SK-N-SH (cell line): Measurements from ENCODE around the gene RAB38.

Experiments used
- CTCF ChIP-seq: fragments of 200-600 bp; sonication (generic); IDR thresholded peaks from 2 replicates; pipeline ENCODE4 v1.6.1; 2017; ENCODE audit warnings: antibody characterized with exemption, mild to moderate bottlenecking, moderate library complexity
- EP300 ChIP-seq, 2 experiments: IDR thresholded peaks; 2 replicates each; pipeline versions ENCODE4 v1.4.0 to v1.6.1; 2012; ENCODE audit warnings: borderline replicate concordance in 1 of 2, low read depth in 1 of 2, low read length in 1 of 2
- EZH2phosphoT487 ChIP-seq: fragments of 200-600 bp; sonication (generic); IDR thresholded peaks from 2 replicates; pipeline ENCODE4 v1.6.1; 2017; ENCODE audit warnings: low read depth, mixed run types, mild to moderate bottlenecking, antibody characterized with exemption, moderate library complexity, borderline replicate concordance
- GABPA ChIP-seq: IDR thresholded peaks from 2 replicates; pipeline ENCODE4 v1.4.0; 2012; ENCODE audit warnings: low read depth, mild to moderate bottlenecking
- MAX ChIP-seq: IDR thresholded peaks from 2 replicates; pipeline ENCODE4 v1.4.0; 2012; ENCODE audit warnings: low read depth
- NRF1 ChIP-seq: IDR thresholded peaks from 2 replicates; pipeline ENCODE4 v1.6.1; 2012; ENCODE audit warnings: low read depth, mild to moderate bottlenecking, low read length
- POLR2AphosphoS5 ChIP-seq: IDR thresholded peaks from 2 replicates; pipeline ENCODE4 v1.6.1; 2012; ENCODE audit warnings: low read depth, low read length
- RCOR1 ChIP-seq: fragments of 150-350 bp; IDR thresholded peaks from 2 replicates; pipeline ENCODE4 v1.6.1; 2017; ENCODE audit warnings: antibody characterized with exemption, low read length
- RXRA ChIP-seq: IDR thresholded peaks from 2 replicates; pipeline ENCODE4 v1.4.0; 2012; ENCODE audit warnings: low read depth, mild to moderate bottlenecking, borderline replicate concordance
- SMC3 ChIP-seq: IDR thresholded peaks from 2 replicates; pipeline ENCODE4 v1.6.1; 2012; ENCODE audit warnings: low read depth, low read length, improper control_type of control experiment
- USF1 ChIP-seq: IDR thresholded peaks from 2 replicates; pipeline ENCODE4 v1.4.0; 2012; ENCODE audit warnings: low read depth, borderline replicate concordance
- TF ChIP-seq, protein P1 (sequence below): IDR thresholded peaks from 2 replicates; pipeline ENCODE4 v1.6.1; 2012; ENCODE audit warnings: mild to moderate bottlenecking, low read depth, low read length, moderate library complexity
- TF ChIP-seq, protein P2 (sequence below): fragments of 150-350 bp; IDR thresholded peaks from 2 replicates; pipeline ENCODE4 v1.6.1; 2017; ENCODE audit warnings: antibody characterized with exemption, low read length, low read depth, borderline replicate concordance

- TF ChIP-seq, protein P1, sequence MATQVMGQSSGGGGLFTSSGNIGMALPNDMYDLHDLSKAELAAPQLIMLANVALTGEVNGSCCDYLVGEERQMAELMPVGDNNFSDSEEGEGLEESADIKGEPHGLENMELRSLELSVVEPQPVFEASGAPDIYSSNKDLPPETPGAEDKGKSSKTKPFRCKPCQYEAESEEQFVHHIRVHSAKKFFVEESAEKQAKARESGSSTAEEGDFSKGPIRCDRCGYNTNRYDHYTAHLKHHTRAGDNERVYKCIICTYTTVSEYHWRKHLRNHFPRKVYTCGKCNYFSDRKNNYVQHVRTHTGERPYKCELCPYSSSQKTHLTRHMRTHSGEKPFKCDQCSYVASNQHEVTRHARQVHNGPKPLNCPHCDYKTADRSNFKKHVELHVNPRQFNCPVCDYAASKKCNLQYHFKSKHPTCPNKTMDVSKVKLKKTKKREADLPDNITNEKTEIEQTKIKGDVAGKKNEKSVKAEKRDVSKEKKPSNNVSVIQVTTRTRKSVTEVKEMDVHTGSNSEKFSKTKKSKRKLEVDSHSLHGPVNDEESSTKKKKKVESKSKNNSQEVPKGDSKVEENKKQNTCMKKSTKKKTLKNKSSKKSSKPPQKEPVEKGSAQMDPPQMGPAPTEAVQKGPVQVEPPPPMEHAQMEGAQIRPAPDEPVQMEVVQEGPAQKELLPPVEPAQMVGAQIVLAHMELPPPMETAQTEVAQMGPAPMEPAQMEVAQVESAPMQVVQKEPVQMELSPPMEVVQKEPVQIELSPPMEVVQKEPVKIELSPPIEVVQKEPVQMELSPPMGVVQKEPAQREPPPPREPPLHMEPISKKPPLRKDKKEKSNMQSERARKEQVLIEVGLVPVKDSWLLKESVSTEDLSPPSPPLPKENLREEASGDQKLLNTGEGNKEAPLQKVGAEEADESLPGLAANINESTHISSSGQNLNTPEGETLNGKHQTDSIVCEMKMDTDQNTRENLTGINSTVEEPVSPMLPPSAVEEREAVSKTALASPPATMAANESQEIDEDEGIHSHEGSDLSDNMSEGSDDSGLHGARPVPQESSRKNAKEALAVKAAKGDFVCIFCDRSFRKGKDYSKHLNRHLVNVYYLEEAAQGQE = no peak
- no peak for TF ChIP-seq CTCF
- no peak for TF ChIP-seq MAX
- TF ChIP-seq SMC3 = no peak
- TF ChIP-seq, protein P2, sequence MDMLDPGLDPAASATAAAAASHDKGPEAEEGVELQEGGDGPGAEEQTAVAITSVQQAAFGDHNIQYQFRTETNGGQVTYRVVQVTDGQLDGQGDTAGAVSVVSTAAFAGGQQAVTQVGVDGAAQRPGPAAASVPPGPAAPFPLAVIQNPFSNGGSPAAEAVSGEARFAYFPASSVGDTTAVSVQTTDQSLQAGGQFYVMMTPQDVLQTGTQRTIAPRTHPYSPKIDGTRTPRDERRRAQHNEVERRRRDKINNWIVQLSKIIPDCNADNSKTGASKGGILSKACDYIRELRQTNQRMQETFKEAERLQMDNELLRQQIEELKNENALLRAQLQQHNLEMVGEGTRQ = no peak
- TF ChIP-seq GABPA = no peak
- TF ChIP-seq EZH2phosphoT487 = no peak
- no peak for TF ChIP-seq EP300 (IDR thresholded peaks at IDR 0.05; ENCODE audit: borderline replicate concordance in 1 of 2, low read depth in 1 of 2, low read length in 1 of 2)
- no peak for TF ChIP-seq RCOR1
- no peak for TF ChIP-seq POLR2AphosphoS5
- no peak for TF ChIP-seq NRF1
- no peak for TF ChIP-seq USF1
- no peak for TF ChIP-seq RXRA
These were observed 6.5 kb upstream of the RAB38 start for GRCh38 chr11:88181776-88182175.
